Measurements from ENCODE around the gene MUTYH. TPM values are rescaled to one million over a fixed set of nuclear protein-coding genes. Genes with fewer than 3 reads are reported as not detected.
"Not testable (repeated sequence)": the region's sequence is repeated elsewhere in the genome, so short reads cannot be mapped to it uniquely, and the experiment has no call there.

MUTYH gene
- total RNA-seq, 1 donor from 2014 or later: 34.2 TPM

DNA sequence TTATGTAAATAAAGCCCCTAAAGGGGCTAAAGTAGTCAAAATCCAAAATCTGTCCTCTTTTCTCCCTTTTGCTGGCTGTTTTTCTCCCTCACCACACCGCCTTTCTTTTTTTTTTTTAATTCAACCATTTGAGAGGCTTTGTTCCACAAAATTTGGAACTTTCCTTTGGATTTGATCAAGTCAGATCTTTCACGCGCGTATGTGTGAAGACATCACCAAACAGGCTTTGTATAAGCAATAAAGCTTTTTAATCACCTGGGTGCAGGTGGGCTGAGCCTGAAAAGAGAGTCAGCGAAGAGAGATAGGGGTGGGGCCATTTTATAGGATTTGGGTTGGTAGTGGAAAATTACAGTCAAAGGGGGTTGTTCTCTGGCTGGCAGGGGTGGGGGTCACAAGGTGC lies 18.8 kb downstream of the MUTYH start:
- DNase-seq (ENCODE audit: low spot score): no peak

DNA sequence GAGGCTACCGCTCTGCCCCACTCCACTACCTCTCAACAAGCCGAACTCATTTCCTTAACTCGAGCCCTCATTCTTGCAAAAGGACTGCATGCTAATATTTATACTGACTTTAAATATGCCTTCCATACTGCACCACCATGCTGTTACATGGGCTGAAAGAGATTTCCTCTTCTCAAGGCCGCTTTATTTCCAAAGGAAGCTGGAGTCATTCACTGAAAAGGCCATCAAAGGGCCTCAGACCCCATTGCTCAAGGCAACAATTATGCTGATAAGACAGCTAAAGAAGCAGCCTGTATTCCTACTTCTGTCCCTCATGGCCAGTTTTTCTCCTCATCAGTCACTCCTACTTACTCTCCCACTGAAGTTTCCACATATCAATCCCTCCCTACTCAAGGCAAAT lies 20.5 kb downstream of the MUTYH start:
- DNase-seq (ENCODE audit: low spot score): no peak

DNA sequence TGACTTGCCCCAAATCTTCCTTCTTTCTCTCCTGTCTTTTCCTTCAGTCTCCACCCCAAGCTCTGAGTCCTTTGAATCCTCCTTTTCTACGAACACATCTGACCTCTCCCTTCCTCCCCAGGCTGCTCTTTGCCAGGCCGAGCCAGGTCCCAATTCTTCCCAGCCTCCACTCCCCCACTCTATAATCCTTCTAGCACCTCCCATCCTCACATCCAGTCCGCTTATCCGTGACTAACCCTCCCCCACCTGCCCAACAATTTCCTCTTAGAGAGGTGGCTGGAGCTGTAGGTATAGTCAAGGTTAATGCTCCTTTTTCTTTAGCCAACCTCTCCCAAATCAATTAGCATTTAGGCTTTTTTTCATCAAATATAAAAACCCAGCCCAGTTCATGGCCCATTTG lies 23.1 kb downstream of the MUTYH start:
- no peak for DNase-seq (ENCODE audit: low spot score)

DNA sequence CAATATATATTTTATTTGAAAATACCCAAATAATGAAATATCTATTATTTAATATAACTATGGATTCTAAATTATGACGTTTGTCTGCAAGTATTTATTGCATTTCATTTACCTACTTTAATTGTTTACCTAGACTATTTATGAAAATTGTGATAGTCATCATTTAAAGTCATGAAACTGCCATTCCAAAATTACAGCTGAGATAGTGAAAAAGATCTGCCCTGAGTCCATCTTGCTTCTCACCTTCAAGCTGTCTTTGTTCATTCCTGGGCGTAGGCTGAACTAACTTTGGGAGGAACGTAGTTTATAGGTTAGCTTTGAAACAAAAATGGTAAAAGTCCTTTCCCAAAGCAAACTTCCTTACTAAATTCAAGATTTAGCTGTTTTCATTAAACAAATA lies 26.0 kb downstream of the MUTYH start:
- DNase-seq (ENCODE audit: low spot score): no peak

DNA sequence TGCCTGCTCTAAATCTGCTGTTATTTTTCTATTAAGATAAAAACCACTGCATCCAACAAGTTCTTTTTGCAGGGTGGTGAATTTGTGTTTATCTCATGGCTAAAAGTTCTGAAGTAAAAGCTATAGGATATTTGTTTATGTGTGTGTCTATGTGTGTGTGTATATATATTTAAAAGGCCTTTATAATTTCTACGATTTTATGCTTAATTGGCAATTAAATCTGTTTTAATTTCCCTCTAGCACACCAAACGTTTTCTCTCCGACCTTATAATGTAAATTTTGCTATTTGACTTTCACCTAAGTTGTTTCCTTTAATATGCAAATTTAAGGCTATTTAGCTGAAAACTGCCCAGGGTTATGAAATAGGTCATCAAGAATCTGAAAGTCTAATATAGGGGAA lies 33.3 kb downstream of the MUTYH start:
- DNase-seq (ENCODE audit: low spot score): no peak

DNA sequence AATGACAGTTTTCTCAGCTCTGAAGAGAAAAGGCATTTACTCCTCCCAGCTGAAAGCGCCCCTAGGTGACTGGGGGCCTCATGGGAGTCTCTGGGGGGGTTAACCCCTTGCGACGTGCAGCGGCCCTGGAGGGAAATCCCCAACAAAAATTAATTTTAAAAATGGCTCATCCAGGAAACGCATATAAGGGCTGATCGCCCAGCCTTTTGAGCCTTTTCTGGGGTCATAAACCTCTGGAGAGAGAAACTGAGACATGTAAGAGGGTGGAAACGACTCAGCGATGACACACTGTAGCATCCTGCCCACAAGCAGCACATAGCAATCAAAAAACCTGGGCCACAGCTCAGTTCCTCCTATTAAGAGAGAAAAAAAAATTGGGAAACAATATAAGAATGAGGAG lies 33.9 kb downstream of the MUTYH start:
- DNase-seq (ENCODE audit: low spot score): no peak

DNA sequence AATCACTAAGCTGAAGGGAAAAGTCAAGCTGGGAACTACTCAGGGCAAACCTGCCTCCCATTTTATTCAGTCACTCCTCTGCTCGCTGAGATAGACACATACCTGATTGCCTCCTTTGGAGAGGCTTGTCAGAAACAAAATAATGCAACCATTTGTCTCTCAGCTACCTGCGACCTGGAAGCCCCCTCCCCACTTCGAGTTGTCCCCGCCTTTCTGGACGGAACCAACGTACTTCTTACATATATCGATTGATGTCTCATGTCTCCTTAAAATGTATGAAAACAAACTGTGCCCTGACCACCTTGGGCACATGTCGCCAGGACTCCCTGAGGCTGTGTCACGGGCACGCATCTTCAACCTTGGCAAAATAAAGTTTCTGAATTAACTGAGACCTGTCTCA lies 35.0 kb downstream of the MUTYH start:
- DNase-seq (ENCODE audit: low spot score): no peak

DNA sequence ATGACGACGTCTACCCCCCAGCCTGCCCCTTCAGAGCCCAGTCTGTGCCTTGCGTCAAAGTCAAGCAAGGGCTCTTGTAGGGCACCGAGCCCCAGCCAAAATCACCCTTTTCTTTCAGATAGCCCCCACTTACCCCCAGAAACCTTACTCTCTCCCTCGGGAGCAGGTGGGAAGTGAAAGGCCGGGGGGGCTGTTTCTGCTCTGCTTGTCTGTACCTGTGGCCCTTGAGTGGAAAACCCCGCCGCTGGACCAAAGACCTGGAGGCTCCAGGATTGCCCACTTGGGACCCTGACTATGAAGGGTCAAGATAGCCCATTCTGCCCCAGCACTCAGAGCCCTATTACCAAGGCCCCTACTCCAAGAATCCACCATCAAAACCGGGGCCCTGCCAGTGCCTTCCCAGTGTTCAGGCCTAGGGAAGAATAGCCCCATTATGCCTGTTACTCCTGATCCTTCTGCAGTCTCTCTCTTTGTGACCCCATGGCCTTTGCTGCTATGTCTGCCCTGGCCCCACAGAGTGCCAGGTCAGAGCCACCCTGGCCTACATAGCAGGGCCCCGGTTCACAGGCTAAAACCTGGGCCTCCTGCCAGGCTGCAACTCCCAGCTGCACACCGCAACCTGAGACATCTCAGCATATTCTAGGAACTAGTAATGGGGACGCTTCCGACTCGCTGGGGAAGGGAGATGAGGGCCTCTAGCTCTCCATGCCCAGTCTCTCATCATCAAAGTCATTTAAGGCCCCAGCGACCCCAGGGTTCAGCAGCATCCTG lies 35.7 kb downstream of the MUTYH start:
- peak; percentile 62 for DNase-seq (ENCODE audit: low spot score)

DNA sequence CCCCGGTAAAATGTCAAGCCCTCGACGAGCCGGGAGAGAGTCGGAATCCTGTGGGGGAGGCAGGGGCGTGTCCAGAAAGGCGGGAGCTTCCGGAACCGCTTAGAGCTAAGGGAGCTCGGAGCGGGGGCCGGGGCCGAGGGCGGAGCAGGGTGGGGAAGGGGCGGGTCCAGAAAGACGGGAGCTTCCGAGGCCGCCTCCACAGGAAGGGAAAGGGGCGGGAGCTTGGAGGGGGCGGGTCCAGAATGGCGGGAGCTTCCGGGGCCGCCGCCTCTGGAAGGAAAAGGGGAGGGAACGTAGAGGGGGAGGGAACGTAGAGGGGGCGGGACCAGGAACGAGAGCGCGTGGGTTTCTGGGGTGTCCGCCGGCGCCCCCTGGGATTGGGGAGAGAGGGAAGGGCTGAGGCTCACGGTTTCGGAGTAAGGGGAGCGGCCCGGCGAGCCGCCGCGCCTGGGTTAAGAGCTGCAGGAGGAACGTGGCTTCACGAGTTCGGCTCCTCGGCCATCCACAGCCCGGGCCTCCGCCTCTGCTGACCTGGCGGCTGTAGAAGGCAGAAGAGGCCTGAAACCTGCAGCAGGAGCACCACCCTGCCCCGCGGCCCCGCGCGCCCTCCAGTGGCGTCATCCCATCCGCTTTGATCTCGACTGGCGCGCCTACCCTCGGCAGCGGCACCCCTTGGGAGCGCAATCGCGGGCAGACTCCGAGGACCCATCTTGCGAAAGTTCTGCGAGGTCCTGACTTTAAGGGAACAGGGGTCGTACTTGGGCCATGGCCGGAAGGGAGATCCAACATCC lies 36.5 kb downstream of the MUTYH start:
- peak; percentile 99 for DNase-seq (ENCODE audit: low spot score)

DNA sequence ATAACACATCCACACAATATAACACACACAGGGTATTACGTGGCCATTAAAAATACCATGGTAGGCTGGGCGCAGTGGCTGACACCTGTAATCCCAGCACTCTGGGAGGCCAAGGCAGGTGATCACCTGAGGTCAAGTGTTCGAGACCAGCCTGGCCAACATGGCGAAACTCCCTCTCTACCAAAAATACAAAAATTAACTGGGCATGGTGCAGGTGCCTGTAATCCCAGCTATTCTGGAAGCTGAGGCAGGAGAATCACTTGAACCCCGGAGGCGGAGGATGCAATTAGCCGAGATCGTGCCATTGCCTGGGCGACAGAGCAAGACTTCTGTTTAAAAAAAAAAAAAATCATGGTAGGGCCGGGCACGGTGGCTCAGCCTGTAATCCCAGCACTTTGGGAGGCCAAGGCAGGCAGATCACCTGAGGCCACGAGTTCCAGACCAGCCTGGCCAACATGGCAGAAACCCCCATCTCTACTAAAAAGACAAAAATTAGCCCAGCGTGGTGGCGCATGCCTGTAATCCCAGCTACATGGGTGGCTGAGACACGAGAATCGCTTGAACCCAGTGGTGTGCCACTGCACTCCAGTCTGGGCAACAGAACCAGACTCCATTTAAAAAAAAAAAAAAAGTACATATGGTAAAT lies 37.6 kb downstream of the MUTYH start:
- DNase-seq (ENCODE audit: low spot score): no peak

DNA sequence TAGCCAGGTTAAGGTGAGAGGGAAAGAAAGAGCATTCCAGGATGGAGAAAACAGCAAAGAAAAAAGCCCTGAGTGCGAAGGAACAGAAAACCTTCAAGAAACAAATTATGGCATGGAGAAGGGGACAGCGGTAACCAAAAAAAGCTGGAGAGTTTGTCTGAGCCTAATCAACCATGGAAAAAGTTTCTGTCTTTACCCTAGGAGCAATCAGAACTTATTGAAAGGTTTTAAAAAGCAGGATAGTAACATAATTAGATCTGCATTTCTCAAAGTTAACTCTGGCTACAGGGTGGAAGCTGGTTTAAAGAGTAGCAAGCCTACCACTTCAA lies 39.6 kb downstream of the MUTYH start:
- no peak for DNase-seq (ENCODE audit: low spot score)

DNA sequence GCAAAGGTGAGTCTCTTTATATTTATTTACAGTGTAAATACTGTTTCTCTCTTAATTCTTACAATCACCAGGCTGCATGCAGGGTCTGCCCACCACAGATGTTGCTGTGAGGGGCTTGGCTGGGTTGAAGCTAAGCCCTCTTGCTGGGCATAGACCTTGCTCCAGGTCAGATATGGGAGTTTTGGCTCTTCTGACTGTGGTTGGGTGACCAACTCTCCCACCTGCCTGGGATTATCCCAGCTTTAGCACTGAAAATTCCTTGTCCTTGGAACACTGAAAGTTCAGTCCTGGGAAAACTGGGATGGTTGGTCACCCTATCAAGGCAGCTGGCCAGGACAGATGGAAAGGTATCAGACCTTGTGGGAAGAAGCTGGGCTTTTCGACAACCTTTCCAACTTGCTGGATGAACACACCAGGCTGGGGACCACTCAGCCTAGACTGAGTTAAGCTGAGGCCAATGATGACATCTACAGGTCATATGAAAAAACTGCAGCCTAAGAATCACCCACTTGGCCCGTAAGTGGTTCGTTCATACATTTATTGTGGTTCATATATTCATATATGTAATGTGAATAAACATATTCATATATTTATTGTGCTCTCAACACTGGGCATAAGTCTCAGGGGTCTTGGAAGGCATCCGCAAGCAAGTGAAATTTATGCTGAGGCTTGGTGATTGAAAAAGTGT lies 40.1 kb downstream of the MUTYH start:
- no peak for DNase-seq (ENCODE audit: low spot score)

DNA sequence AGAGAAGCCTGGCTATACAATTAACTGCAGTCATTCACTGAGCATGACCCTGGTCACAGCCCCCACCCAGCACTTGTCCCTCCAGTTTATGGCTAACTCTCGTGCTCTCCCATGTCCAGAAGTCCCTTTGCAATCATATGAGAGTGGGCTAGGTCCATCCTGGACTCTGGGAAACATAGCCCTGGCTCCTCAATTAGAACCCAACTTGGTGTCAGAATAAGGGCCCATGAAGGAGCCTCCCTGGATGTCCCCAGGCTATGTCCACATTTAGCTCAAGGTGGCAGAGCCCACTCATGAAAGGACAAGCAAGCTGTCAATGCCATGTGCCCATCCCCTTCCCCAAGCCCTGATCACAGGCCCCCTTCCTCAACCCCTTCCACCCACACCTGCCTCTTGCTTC lies 40.9 kb downstream of the MUTYH start:
- no peak for DNase-seq (ENCODE audit: low spot score)

DNA sequence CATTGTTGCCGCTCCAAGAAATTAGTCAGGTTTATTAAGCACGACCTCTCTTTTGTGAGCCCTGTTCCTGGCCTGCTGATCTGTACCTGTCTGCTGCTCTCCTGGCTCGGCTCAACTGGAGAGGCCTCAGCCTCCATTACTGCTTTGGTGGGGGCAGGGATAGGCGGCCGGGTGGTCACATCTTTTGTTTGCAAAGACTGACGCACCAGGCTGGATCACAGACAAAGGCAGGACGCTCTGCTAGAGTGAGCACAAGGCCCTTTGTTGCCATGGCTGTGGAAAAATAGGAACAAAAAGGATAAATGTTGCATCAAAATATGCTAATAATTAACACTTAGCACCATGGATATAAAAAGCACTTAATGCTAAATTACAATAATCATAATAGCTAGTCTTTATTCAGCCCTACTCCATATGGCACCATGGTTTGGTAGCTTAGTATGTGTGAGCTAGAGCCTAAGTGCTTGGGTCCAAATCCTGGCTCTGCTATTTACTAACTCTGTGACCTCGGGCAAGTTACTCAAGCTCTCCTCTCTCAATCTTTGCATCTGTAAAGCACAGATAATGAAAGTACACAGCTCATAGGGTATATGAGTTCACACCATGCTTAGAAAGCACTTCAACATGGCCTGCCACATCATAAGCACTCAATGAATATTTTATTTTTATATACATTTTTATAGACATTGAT lies 42.4 kb downstream of the MUTYH start:
- DNase-seq (ENCODE audit: low spot score): no peak

DNA sequence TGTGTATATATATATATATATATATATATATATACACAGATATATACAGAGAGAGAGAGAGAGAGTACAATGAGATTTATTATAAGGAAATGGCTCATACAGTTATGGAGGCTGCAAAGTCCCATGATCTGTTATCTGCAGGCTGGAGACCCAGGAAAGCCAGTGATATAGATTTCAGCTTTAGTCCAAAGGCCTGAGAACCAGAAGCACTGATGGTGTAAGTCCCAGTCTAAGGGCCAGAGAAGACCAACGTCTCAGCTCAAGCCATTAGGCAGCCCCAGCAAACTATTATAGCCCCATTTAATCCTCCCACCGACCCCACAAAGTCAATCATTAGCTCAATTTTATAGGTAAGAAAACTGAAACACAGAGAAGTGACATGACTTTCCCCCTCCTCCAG lies 48.5 kb downstream of the MUTYH start:
- DNase-seq (ENCODE audit: low spot score): no peak

DNA sequence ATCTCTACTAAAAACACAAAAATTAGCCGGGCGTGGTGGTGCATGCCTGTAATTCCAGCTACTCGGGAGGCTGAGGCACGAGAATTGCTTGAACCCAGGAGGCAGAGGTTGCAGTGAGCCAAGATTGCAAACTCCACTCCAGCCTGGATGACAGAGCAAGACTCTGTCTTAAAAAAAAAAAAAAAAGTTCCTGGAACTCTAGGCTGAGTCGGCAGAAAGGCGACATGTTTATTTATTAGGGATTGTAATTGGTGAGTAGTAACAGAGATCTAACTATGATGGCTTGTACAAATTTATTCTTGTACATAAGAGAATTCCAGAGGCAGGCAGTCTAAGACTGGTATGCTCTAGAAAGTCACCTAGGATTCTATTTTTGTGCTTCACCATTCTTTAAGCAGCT lies 49.2 kb downstream of the MUTYH start:
- not testable (repeated sequence) for DNase-seq (ENCODE audit: low spot score)

DNA sequence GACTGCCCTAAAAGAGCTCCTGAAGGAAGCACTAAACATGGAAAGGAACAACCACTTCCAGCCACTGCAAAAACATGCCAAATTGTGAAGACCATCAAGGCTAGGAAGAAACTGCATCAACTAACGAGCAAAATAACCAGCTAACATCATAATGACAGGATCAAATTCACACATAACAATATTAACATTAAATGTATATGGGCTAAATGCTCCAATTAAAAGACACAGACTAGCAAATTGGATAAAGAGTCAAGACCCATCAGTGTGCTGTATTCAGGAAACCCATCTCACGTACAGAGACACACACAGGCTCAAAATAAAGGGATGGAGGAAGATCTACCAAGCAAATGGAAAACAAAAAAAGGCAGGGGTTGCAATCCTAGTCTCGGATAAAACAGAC lies 53.7 kb downstream of the MUTYH start:
- DNase-seq (ENCODE audit: low spot score): not testable (repeated sequence)

DNA sequence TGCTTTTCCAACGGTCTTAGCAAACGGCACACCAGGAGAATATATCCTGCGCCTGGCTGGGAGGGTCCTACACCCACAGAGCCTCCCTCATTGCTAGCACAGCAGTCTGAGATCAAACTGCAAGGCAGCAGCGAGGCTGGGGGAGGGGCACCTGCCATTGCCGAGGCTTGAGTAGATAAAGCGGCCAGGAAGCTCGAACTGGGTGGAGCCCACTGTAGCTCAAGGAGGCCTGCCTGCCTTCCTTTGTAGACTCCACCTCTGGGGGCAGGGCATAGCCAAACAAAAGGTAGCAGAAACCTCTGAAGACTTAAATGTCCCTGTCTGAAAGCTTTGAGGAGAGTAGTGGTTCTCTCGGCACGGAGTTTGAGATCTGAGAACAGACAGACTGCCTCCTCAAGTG lies 55.4 kb downstream of the MUTYH start:
- not testable (repeated sequence) for DNase-seq (ENCODE audit: low spot score)

DNA sequence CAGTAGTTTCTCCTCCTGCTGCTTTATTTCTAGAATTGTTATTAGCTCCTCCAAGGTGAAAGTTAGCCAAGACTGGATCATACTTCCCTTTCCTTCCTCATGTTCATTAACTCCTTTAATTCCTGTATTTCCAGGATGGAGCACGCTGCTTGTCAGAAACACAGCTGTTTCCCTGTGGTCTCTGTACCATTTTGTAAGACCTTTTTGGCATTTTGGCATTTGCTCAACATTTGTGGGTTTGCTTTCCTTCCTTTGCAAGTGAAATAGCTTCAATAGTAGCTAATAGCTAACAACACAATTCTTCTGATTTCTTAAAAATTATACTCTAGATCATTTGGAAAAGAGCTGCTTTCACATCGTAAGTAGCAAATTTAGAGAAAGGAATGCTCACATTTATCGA lies 57.9 kb downstream of the MUTYH start:
- no peak for DNase-seq (ENCODE audit: low spot score)
